ENCODE measurements around the gene PTPRR. TPM values are rescaled to one million over a fixed set of nuclear protein-coding genes. Genes with fewer than 3 reads are reported as not detected.

PTPRR gene
- total and polyA plus RNA-seq, 2 donors (not counting 3 experiments of a cell fraction or from before 2014, with no cell fraction given), result 0.46 to 1.1 TPM

DNA sequence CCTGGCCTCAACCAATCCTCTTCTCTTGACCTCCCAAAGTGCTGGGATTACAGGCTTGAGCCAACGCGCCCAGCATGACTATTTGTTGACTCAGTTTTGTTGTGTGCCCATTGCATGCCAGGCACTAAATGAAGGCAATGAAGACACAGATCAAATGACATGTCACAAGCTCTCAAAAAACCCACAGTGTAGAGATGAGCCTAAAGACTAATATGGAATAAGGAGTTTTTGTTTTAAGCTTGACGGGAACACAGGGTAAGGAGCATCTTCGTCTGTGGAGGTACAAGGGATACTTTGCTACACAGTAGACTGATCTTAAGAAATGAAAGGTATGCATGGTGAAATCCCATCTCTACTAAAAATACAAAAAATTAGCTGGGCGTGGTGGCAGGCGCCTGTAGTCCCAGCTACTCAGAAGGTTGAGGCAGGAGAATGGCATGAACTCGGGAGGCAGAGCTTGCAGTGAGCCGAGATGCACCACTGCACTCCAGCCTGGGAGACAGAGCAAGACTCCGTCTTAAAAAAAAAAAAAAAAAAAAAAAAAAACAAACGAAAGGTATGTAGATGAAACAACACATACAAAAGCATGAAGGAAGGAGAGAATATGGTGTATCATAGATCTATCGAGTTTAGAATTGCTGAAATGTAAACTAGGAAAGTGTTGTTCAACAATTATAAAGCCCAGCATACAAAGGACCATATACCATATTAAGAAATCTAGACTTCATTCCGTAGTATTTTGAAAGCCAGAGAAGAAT, 161.2 kb downstream of the PTPRR start:
- Histone ChIP-seq H3K27ac (ENCODE audit: insufficient read depth, low read depth, low read length) (no peak overlapping the region), H2AFZ (ENCODE audit: low read depth, low read length) (no peak overlapping the region), H3K9me1 (replicated peaks; ENCODE audit: control insufficient read depth, extremely low read depth, insufficient read depth, low read length) (no peaks in the 10 kb centered on the region), H3K79me2 (ENCODE audit: control insufficient read depth, insufficient read depth, low read length) (no peaks in the 10 kb centered on the region), H3K9me3 (replicated peaks; ENCODE audit: control insufficient read depth, insufficient read depth, low read length) (no peaks in the 10 kb centered on the region), H4K20me1 (replicated peaks; ENCODE audit: control insufficient read depth, extremely low read depth, insufficient read depth, low read length) (no peaks in the 10 kb centered on the region), H3K9ac (replicated peaks; ENCODE audit: extremely low read depth, insufficient read depth, low read length) (no peak overlapping the region), H3K4me1 (ENCODE audit: control insufficient read depth, extremely low read depth, insufficient read depth, low read length) (no peaks in the 10 kb centered on the region), H3K4me2 (ENCODE audit: insufficient read depth, low read length) (no peak overlapping the region), H3K27me3 (ENCODE audit: control insufficient read depth in 2 of 2, insufficient read depth in 2 of 2, low read length in 2 of 2) (no peaks in the 10 kb centered on the region), H3K4me3 (replicated peaks in 1 of 3; ENCODE audit: insufficient read depth in 1 of 3, low read depth in 1 of 3, low read length in 3 of 3) (no peak overlapping the region), H3K36me3 (ENCODE audit: control insufficient read depth in 2 of 2, extremely low read depth in 1 of 2, insufficient read depth in 2 of 2, low read length in 2 of 2) (no peaks in the 10 kb centered on the region)
- FAIRE-seq (no peak), DNase-seq (ENCODE audit: low read depth, low spot score) (no peak)
- no peak for TF ChIP-seq JUN (IDR thresholded peaks at IDR 0.05; ENCODE audit: borderline replicate concordance, insufficient read depth, insufficient read length, low read depth)
- no peak for TF ChIP-seq POLR2A (IDR thresholded peaks at IDR 0.05; ENCODE audit: low read depth, low read length)
- TF ChIP-seq POLR2AphosphoS5 (IDR thresholded peaks at IDR 0.05; ENCODE audit: insufficient read depth, low read depth, low read length), result no peak
- TF ChIP-seq, protein P1, sequence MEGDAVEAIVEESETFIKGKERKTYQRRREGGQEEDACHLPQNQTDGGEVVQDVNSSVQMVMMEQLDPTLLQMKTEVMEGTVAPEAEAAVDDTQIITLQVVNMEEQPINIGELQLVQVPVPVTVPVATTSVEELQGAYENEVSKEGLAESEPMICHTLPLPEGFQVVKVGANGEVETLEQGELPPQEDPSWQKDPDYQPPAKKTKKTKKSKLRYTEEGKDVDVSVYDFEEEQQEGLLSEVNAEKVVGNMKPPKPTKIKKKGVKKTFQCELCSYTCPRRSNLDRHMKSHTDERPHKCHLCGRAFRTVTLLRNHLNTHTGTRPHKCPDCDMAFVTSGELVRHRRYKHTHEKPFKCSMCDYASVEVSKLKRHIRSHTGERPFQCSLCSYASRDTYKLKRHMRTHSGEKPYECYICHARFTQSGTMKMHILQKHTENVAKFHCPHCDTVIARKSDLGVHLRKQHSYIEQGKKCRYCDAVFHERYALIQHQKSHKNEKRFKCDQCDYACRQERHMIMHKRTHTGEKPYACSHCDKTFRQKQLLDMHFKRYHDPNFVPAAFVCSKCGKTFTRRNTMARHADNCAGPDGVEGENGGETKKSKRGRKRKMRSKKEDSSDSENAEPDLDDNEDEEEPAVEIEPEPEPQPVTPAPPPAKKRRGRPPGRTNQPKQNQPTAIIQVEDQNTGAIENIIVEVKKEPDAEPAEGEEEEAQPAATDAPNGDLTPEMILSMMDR (IDR thresholded peaks at IDR 0.05; ENCODE audit: extremely low read depth in 1 of 2, insufficient read depth in 1 of 2, low read depth in 1 of 2, low read length in 2 of 2), result no peak
- no peak for TF ChIP-seq FOS (IDR thresholded peaks at IDR 0.05; ENCODE audit: borderline replicate concordance, insufficient read depth, low read length)
- no peak for TF ChIP-seq MYC (IDR thresholded peaks at IDR 0.05; ENCODE audit: low read depth, low read length)
- TF ChIP-seq, protein P2, sequence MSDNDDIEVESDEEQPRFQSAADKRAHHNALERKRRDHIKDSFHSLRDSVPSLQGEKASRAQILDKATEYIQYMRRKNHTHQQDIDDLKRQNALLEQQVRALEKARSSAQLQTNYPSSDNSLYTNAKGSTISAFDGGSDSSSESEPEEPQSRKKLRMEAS (IDR thresholded peaks at IDR 0.05; ENCODE audit: insufficient read depth, insufficient read length), result no peak
- no peak for TF ChIP-seq GATA2 (IDR thresholded peaks at IDR 0.05; ENCODE audit: insufficient read depth, insufficient read length, low read depth, low read length)
- no peak for TF ChIP-seq EZH2 (IDR thresholded peaks at IDR 0.05; ENCODE audit: borderline replicate concordance, low read depth, low read length, severe bottlenecking)
- dilution Hi-C loops (cut with MboI; ENCODE audit: extremely low pct_ligation_motif_present, low sequenced_read_pairs), result no loop called here
- intact Hi-C loops (cut with micrococcal nuclease), result no loop called here
- BruUV-seq (replicated peaks), result no TSS peak
- CTCF ChIA-PET, result no interaction called here
- POLR2A ChIA-PET, result no interaction called here
